GM21576 (cell line): ENCODE results near the gene DYRK2.

Experiments
- ATAC-seq: cut with Tn5 transposase; IDR thresholded peaks from one replicate; pipeline ENCODE4 v1.9.1; 2021; ENCODE audit warnings: mild to moderate bottlenecking, moderate library complexity; ENCODE audit not compliant: unreplicated experiment

DYRK2 gene

DNA sequence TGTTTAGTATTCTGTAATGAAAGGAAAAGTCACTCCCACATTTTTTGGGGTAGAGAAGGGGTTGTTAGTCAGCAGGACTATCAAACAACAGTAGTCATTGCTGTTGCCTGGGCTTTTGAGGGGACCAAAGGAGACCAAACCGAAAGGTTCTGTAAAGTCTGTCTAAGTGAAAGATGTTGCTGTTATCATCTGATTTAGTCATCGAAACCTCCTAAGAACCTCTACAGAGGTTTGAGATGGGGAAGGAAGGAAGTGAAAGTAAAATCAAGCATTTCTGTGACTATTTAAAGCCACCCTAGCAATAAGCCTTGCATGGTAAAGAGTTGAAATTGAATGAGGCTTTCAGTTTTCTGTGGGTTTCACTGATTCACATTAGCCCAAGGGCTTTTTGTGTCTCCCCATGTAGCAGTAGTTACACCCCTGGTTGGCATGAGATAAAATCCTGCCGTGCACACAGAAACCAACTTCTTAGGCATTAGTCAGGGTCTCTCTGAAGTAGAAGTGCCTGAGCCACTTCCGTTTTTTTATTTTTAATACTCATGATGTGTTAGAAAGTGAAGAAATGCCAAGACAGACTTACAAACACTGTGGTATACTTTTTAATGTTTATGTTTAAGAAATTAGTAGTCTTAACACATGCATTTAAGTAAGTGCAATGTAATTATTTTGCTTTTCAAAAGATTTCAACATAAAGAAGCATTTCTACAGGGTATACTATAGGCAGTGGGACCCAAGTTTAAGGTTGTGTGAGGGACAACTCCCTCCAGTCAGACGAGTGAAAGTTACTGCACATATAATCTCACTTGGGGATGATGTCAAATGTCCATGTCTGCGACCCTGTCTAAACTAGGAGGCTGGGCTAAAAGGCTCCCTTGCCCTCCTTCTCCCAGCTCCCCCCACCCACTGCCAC is 50.4 kb downstream of the DYRK2 start:
- ATAC-seq: peak; percentile 97

DNA sequence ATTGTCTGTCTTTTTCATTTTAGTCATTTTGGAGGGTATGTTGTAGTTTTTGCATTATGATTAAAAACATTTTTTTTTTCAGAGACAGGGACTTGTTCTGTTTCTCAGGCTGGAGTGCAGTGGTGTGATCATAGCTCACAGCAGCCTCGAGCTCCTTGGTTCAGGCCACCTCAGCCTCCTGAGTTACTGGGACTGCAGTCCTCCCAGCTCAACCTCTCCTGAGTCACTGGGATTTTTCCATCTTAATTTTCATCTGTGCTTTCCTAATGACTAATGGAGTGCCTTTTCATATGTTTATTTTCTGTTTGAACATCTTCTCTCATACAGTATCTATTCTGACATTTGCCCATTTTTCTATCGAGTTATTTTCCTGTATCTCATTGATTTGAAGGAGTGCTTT is 52.6 kb downstream of the DYRK2 start:
- ATAC-seq: no peak

DNA sequence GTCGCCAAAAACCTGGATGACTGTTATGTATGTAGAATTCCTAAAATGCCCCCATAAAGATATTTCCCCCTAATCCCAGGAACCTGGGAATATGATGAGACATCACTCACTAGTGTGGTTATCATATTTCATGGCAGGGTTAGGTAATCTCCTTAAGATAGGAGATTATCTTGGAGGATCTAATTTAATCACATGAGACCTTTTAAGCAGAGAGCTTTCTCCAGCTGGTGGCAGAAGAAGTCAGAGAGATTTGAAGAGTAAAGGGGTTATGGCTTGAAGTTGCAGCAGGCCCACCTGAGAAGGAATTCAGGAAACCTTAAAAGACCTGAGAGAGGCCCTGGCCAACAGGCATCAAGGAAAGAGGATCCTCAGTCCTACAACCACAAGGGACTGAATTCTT is 53.6 kb downstream of the DYRK2 start:
- ATAC-seq: no peak

- ATAC-seq: no peak
Observed at GRCh38 chr12:67704071-67704470, 55.5 kb downstream of the DYRK2 start.

GRCh38 chr12:67705394-67706370 is 57.1 kb downstream of the DYRK2 start:
- ATAC-seq: no peak

DNA sequence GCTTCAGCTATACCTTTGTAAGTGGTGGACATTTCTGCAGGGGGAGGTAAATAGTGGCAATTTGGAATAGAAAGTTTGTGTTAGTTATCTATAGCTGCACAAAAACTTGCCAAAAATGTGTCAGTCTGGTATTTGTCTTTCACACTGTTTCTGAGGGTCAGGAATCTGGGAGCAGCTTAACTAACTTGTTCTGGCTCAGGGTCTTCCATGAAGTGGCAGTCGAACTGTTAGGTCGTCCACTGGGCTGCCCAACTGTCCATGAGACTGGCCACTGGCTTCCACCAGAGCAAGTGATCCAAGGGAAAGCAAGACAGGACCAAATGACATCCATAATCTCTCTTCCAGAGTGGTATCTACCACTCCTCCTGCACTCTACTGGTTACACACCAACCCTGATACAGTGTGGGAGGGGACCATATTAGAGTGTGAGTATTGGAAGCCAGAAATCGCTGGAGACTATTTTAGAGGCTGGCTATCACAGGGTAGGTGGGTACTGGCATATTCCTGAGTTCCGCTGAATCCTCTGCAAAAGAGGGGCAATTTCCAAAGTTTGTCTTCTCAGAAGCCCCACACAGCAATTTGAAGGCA is 60.9 kb downstream of the DYRK2 start:
- ATAC-seq: no peak

DNA sequence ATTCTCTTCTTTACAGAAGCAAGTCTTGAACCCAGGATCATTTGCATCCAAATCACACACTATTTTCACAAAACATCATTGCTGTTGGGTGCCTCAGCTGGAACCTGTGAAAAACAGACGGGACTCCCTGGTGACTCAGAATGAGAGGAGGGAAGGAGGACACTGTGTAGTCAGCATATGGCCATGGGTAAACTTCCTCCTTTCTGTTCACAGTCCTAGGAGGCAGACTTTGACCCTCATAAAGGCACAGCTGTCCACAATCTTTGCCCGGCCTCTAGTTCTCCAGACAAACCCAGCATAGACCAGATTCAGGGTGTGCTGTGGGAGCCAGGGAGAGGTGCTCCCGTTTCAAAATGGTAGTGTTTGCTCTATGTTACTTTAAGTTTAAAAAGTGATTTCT is 62.0 kb downstream of the DYRK2 start:
- peak; percentile 99 for ATAC-seq

- ATAC-seq: no peak
Observed at GRCh38 chr12:67712011-67712410, 63.5 kb downstream of the DYRK2 start.

- no peak for ATAC-seq
Observed at GRCh38 chr12:67714648-67715047, 66.1 kb downstream of the DYRK2 start.
